GM12878 (cell line): Measurements from ENCODE around the gene AP1AR. TPM values are rescaled to one million over a fixed set of nuclear protein-coding genes. Genes with fewer than 3 reads are reported as not detected.

Experiments used
- polyA plus RNA-seq, 11 experiments: library from polyadenylated mRNA; depleted of rRNA in 4 of 11; unstranded in 6 of 11; stranded (reverse) in 5 of 11; fragments of >200 nt; fragmentation: Nextera tagmentation in 4 of 11; fragmentation: Illumina TruSeq in 1 of 11; extraction: Ambion mirVana in 4 of 11; extraction: Trizol in 1 of 11; gene quantifications; 1 replicate in 1 of 11; 2 replicates in 10 of 11; pipeline versions ENCODE4 v1.2.1 to v1.2.3, GENCODE V29; 2011 to 2016; ENCODE audit warnings: inconsistent platforms in 2 of 11, missing spikeins in 2 of 11, low read depth in 1 of 11
- total RNA-seq, 4 experiments: library from RNA; depleted of rRNA in 3 of 4; stranded (reverse); fragments of >200 nt in 3 of 4; fragmentation: Illumina TruSeq in 1 of 4; extraction: Trizol in 1 of 4; gene quantifications; 2 replicates each; pipeline versions ENCODE4 v1.2.1 to v1.2.3, GENCODE V29; 2013 to 2021

Gene AP1AR
- total and polyA plus RNA-seq, 10 of the 15 experiments (the other 5 are each of a cell fraction or from before 2014, with no cell fraction given) = 5.6 to 29.1 (median 16.3) TPM

Other genes starting within 250 kb of the AP1AR start
- gene FAM241A, start 86.3 kb upstream of the AP1AR start, total RNA-seq (2014; rRNA removed) = 2.0 and 2.3 TPM in 2 replicates
- gene FAM241A, start 86.3 kb upstream of the AP1AR start, total RNA-seq (2014; rRNA removed; fragmentation: Illumina TruSeq; extraction: Trizol) = 2.7 and 2.8 TPM in 2 replicates
- 2.1 and 2.2 TPM in 2 replicates for gene FAM241A, start 86.3 kb upstream of the AP1AR start, total RNA-seq (2021)
- 0.20 and 0.22 TPM in 2 replicates for gene FAM241A, start 86.3 kb upstream of the AP1AR start, polyA plus RNA-seq (2011; rRNA removed)
- gene FAM241A, start 86.3 kb upstream of the AP1AR start, polyA plus RNA-seq (2014; fragmentation: Illumina TruSeq; extraction: Trizol) = 3.2 and 4.5 TPM in 2 replicates
- 1 to 10 TPM in 1 of 2 experiments, under 1 TPM in 1; 0.82 to 1.4 TPM for gene FAM241A, start 86.3 kb upstream of the AP1AR start, polyA plus RNA-seq (2014; fragmentation: Nextera tagmentation; extraction: Ambion mirVana)
- gene FAM241A, start 86.3 kb upstream of the AP1AR start, polyA plus RNA-seq (2014; rRNA removed) = 2.0 and 2.6 TPM in 2 replicates
- gene FAM241A, start 86.3 kb upstream of the AP1AR start, polyA plus RNA-seq (2016; fragmentation: Nextera tagmentation; extraction: Ambion mirVana) = 1 to 10 TPM; 7.0 to 7.5 TPM
- gene TIFA, start 54.1 kb downstream of the AP1AR start, total RNA-seq (2014; rRNA removed) = 57.0 and 84.4 TPM in 2 replicates
- gene TIFA, start 54.1 kb downstream of the AP1AR start, total RNA-seq (2014; rRNA removed; fragmentation: Illumina TruSeq; extraction: Trizol) = 69.7 and 74.5 TPM in 2 replicates
- 96.3 and 100 TPM in 2 replicates for gene TIFA, start 54.1 kb downstream of the AP1AR start, total RNA-seq (2021)
- 135 and 218 TPM in 2 replicates for gene TIFA, start 54.1 kb downstream of the AP1AR start, polyA plus RNA-seq (2011; rRNA removed)
- gene TIFA, start 54.1 kb downstream of the AP1AR start, polyA plus RNA-seq (2014; fragmentation: Illumina TruSeq; extraction: Trizol) = 80.8 and 105 TPM in 2 replicates
- 10 to 100 TPM; 31.6 to 34.6 TPM for gene TIFA, start 54.1 kb downstream of the AP1AR start, polyA plus RNA-seq (2014; fragmentation: Nextera tagmentation; extraction: Ambion mirVana)
- 78.8 and 93.9 TPM in 2 replicates for gene TIFA, start 54.1 kb downstream of the AP1AR start, polyA plus RNA-seq (2014; rRNA removed)
- gene TIFA, start 54.1 kb downstream of the AP1AR start, polyA plus RNA-seq (2016; fragmentation: Nextera tagmentation; extraction: Ambion mirVana) = 100 to 1,000 TPM; 116 to 125 TPM
- 26.5 and 32.2 TPM in 2 replicates for gene ALPK1, start 65.6 kb downstream of the AP1AR start, total RNA-seq (2014; rRNA removed)
- gene ALPK1, start 65.6 kb downstream of the AP1AR start, total RNA-seq (2014; rRNA removed; fragmentation: Illumina TruSeq; extraction: Trizol) = 32.3 and 37.2 TPM in 2 replicates
- 27.6 and 28.5 TPM in 2 replicates for gene ALPK1, start 65.6 kb downstream of the AP1AR start, total RNA-seq (2021)
- 31.6 and 42.7 TPM in 2 replicates for gene ALPK1, start 65.6 kb downstream of the AP1AR start, polyA plus RNA-seq (2011; rRNA removed)
- 23.1 and 27.0 TPM in 2 replicates for gene ALPK1, start 65.6 kb downstream of the AP1AR start, polyA plus RNA-seq (2014; fragmentation: Illumina TruSeq; extraction: Trizol)
- 1 to 10 TPM; 8.5 to 9.7 TPM for gene ALPK1, start 65.6 kb downstream of the AP1AR start, polyA plus RNA-seq (2014; fragmentation: Nextera tagmentation; extraction: Ambion mirVana)
- gene ALPK1, start 65.6 kb downstream of the AP1AR start, polyA plus RNA-seq (2014; rRNA removed) = 21.5 and 21.9 TPM in 2 replicates
- gene ALPK1, start 65.6 kb downstream of the AP1AR start, polyA plus RNA-seq (2016; fragmentation: Nextera tagmentation; extraction: Ambion mirVana) = 10 to 100 TPM; 21.2 to 22.2 TPM